ENCODE measurements around the gene CDV3.
"Not testable (repeated sequence)": the region's sequence is repeated elsewhere in the genome, so short reads cannot be mapped to it uniquely, and the experiment has no call there.

DNA sequence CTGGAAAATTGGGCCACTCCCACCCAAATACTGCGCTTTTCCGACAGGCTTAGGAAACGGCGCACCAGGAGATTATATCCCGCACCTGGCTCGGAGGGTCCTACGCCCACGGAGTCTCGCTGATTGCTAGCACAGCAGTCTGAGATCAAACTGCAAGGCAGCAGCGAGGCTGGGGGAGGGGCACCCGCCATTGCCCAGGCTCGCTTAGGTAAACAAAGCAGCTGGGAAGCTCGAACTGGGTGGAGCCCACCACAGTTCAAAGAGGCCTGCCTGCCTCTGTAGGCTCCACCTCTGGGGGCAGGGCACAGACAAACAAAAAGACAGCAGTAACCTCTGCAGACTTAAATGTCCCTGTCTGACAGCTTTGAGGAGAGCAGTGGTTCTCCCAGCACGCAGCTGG lies 21.9 kb upstream of the CDV3 start:
- not testable (repeated sequence) for TF ChIP-seq POLR2AphosphoS5 (IDR thresholded peaks at IDR 0.05); SMC3 (conservative IDR thresholded peaks at IDR 0.05; ENCODE audit: poor library complexity)
- TF ChIP-seq, protein P1, sequence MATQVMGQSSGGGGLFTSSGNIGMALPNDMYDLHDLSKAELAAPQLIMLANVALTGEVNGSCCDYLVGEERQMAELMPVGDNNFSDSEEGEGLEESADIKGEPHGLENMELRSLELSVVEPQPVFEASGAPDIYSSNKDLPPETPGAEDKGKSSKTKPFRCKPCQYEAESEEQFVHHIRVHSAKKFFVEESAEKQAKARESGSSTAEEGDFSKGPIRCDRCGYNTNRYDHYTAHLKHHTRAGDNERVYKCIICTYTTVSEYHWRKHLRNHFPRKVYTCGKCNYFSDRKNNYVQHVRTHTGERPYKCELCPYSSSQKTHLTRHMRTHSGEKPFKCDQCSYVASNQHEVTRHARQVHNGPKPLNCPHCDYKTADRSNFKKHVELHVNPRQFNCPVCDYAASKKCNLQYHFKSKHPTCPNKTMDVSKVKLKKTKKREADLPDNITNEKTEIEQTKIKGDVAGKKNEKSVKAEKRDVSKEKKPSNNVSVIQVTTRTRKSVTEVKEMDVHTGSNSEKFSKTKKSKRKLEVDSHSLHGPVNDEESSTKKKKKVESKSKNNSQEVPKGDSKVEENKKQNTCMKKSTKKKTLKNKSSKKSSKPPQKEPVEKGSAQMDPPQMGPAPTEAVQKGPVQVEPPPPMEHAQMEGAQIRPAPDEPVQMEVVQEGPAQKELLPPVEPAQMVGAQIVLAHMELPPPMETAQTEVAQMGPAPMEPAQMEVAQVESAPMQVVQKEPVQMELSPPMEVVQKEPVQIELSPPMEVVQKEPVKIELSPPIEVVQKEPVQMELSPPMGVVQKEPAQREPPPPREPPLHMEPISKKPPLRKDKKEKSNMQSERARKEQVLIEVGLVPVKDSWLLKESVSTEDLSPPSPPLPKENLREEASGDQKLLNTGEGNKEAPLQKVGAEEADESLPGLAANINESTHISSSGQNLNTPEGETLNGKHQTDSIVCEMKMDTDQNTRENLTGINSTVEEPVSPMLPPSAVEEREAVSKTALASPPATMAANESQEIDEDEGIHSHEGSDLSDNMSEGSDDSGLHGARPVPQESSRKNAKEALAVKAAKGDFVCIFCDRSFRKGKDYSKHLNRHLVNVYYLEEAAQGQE (IDR thresholded peaks at IDR 0.05; ENCODE audit: borderline replicate concordance) = not testable (repeated sequence)
- TF ChIP-seq, protein P2, sequence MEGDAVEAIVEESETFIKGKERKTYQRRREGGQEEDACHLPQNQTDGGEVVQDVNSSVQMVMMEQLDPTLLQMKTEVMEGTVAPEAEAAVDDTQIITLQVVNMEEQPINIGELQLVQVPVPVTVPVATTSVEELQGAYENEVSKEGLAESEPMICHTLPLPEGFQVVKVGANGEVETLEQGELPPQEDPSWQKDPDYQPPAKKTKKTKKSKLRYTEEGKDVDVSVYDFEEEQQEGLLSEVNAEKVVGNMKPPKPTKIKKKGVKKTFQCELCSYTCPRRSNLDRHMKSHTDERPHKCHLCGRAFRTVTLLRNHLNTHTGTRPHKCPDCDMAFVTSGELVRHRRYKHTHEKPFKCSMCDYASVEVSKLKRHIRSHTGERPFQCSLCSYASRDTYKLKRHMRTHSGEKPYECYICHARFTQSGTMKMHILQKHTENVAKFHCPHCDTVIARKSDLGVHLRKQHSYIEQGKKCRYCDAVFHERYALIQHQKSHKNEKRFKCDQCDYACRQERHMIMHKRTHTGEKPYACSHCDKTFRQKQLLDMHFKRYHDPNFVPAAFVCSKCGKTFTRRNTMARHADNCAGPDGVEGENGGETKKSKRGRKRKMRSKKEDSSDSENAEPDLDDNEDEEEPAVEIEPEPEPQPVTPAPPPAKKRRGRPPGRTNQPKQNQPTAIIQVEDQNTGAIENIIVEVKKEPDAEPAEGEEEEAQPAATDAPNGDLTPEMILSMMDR (IDR thresholded peaks at IDR 0.05; ENCODE audit: poor library complexity, severe bottlenecking) = not testable (repeated sequence)
